Activated T-helper 17 cell treated with anti-CD3 and anti-CD28 coated beads, Interleukin-2, amount 50 U/mL, for 72 hours (primary cell): Measurements from ENCODE around the gene FAM83G. TPM values are rescaled to one million over a fixed set of nuclear protein-coding genes. Genes with fewer than 3 reads are reported as not detected.
A peak's percentile ranks its signal among the peaks of the same experiment; 100 is the strongest.

ENCODE experiments used
- ATAC-seq: fragments of 150-1000 bp; cut with Tn5 transposase; replicated peaks from 2 replicates; pipeline ENCODE4 v1.10.0; 2021; ENCODE audit warnings: mild to moderate bottlenecking, moderate library complexity
- H3K27ac Mint-ChIP-seq: one replicate; pipeline ENCODE4 v1.8.0; 2022; ENCODE audit warnings: mixed read lengths
- H3K27me3 Mint-ChIP-seq: one replicate; pipeline ENCODE4 v1.8.0; 2022; ENCODE audit warnings: mixed read lengths
- H3K36me3 Mint-ChIP-seq: one replicate; pipeline ENCODE4 v1.8.0; 2022; ENCODE audit warnings: low read depth, mild to moderate bottlenecking, mixed read lengths
- H3K4me1 Mint-ChIP-seq: one replicate; pipeline ENCODE4 v1.8.0; 2022; ENCODE audit warnings: mixed read lengths
- H3K4me3 Mint-ChIP-seq: one replicate; pipeline ENCODE4 v1.8.0; 2022; ENCODE audit warnings: mild to moderate bottlenecking, mixed read lengths
- H3K9me3 Mint-ChIP-seq: one replicate; pipeline ENCODE4 v1.8.0; 2022; ENCODE audit warnings: mixed read lengths
- total RNA-seq, 2 donors: library from RNA; stranded (reverse); gene quantifications; one replicate each; pipeline ENCODE4 v1.2.3, GENCODE V29; 2022

Gene FAM83G
- total RNA-seq, 2 donors from 2014 or later: 15.9 to 22.6 TPM

DNA sequence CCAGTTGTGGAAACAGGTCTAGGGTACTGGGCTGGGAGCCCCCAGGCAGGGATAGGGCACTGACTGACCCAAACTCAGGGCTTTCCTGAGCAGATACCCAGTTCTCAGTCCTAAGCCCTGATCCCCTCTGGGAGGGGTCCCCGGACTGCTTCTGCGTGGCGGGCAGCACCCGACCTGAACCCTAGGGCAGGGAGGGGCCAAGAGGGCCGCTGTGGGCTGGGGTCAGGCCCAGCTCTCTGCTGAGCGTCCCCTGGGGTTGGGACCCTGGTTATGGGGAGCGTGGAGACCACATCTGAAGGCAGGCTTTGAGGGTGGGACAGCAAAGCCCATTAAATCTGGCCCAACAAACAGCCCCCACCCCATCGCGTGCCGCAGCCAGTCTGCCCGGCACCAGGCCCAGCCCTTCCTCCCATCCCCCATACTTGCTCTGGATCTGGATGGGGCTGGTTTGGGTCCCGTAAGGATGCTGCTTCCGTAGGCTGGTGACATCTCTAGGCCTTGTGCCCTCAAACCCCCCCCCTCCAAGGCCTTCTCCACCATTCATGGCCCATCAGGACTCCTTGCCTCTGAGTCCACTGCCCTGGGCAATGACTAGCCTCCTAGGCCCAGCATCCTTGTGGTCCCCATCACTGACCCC lies 691 bp upstream of the FAM83G start:
- Mint-ChIP-seq H3K27ac (peak overlapping the region; percentile 82), H3K4me3 (peak overlapping the region; percentile 77), H3K9me3 (no peaks in the 10 kb centered on the region), H3K27me3 (no peaks in the 10 kb centered on the region), H3K36me3 (peaks cover 23% of the 10 kb centered on the region), H3K4me1 (peaks cover 12% of the 10 kb centered on the region)
- peak; percentile 14 for ATAC-seq

DNA sequence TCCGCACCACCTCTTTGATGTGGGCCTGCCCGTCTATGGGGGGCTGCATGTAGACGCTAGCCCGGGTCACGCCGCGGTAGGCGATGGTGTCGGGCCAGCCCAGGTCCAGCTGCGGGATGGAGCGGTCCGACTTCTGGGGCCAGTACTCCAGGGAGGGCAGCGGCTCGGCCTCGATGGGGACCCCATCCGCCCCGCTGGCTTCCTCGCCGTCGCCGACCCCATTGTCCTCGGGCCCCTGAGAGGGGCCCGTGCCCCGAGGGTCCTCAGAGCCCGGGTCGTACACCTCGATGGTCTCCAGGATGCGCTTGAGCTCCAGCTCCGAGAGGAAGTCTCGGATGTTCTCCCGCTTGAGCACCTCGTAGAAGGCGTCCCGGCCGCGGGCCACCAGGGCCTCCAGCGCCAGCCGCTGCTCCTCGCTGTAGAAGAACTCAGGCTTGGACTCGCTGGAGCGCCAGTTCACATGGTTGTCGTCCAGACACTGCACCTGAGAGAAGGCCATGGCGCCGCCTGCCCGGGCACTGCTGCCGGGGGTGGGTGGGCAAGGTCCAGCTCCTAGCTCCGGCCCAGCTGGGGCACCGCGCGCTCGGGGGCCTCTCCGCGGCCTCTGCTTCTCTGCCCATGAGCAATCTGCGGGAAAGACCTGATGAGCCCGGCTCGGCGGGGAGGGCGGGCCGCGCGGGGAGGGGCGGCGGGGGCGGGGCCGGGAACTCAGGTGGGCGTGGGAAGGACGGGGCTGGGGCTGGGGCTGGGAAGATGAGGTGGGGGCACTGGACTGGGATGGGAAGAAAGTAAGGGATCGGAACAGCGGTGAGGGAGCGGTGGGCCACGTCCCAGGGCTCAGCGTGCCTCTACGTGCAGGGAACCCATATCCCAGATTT lies 782 bp downstream of the FAM83G start:
- Mint-ChIP-seq H3K36me3 (peaks cover 23% of the 10 kb centered on the region), H3K27ac (peak overlapping the region; percentile 82), H3K4me1 (peaks cover 12% of the 10 kb centered on the region), H3K27me3 (no peaks in the 10 kb centered on the region), H3K4me3 (peak overlapping the region; percentile 77), H3K9me3 (no peaks in the 10 kb centered on the region)
- ATAC-seq: peak; percentile 42

DNA sequence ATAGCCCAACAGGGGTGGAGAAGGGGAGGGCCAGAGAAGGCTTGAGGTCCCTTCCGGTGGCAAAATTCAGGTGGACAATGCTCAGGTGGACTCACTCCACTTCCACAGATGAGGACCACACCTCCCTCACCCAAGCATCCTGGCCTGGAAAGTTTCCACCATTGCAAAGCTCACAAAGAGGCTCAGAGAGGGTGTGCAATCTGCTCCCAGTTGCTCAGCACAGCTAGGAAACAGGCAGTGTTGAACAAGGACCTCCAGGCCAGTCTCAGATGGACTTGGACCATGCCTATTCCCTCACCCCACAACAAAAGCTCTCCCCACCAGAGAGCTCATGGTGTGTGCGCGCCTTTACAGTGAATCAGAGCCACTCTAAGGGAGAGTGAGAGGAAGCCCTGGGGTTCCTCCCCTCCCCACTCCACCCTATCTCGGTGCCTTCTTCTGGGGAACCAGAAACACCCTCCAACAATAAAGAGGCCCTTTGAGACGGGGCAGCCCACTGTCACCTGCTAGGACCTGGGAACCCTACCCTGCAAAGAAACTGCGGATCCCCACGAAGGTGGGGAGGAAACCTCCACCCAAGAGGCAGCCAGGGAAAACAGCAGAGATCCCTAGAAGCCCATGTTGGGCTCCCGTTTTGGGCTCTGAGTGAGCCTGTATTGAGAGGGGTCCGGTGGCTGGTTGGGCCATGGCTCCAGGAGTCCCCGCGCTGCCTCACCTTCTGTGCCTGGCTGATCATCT lies 1.6 kb downstream of the FAM83G start:
- H3K4me1 Mint-ChIP-seq: peaks cover 12% of the 10 kb centered on the region
- ATAC-seq: no peak
- peaks cover 23% of the 10 kb centered on the region for H3K36me3 Mint-ChIP-seq
- H3K27me3 Mint-ChIP-seq: no peaks in the 10 kb centered on the region
- H3K9me3 Mint-ChIP-seq: no peaks in the 10 kb centered on the region
- H3K27ac Mint-ChIP-seq: peak overlapping the region; percentile 49
- peak overlapping the region; percentile 77 for H3K4me3 Mint-ChIP-seq

DNA sequence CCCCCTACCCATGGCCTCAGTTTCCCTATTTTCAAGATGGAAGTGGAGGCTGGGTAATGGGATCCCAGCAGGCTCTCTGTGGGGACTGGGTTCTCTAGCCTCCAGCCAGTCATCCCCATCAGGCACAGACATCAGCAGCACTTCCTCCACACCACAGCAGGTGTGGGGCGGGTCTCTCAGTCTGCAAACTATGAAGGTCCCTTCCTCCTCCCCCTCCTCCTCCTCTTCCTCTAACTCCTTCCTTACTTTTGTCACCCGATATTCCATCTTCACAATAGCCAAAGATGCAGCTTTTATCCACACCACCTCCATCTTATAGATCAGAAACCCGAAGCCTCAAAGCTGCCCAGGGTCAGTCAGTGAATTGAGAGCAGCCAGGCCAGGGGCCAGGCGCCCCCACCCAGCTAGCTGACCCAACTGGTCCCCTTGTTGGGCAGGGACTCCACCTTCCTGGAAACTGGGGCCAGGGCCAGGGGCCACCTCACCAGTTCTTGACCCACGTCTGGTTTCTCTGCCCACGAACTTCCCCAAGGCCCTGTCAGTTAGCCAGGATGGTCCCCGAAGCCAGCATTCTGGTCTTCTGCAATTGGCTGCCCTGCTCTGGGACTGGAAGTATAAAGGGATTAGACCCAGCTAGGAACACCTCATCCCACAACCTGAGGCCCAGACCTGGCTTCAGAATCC lies 2.5 kb downstream of the FAM83G start:
- no peaks in the 10 kb centered on the region for H3K9me3 Mint-ChIP-seq
- H3K36me3 Mint-ChIP-seq: peaks cover 24% of the 10 kb centered on the region
- peaks cover 12% of the 10 kb centered on the region for H3K4me1 Mint-ChIP-seq
- peak overlapping the region; percentile 49 for H3K27ac Mint-ChIP-seq
- H3K27me3 Mint-ChIP-seq: no peaks in the 10 kb centered on the region
- peak overlapping the region; percentile 77 for H3K4me3 Mint-ChIP-seq
- ATAC-seq: no peak

DNA sequence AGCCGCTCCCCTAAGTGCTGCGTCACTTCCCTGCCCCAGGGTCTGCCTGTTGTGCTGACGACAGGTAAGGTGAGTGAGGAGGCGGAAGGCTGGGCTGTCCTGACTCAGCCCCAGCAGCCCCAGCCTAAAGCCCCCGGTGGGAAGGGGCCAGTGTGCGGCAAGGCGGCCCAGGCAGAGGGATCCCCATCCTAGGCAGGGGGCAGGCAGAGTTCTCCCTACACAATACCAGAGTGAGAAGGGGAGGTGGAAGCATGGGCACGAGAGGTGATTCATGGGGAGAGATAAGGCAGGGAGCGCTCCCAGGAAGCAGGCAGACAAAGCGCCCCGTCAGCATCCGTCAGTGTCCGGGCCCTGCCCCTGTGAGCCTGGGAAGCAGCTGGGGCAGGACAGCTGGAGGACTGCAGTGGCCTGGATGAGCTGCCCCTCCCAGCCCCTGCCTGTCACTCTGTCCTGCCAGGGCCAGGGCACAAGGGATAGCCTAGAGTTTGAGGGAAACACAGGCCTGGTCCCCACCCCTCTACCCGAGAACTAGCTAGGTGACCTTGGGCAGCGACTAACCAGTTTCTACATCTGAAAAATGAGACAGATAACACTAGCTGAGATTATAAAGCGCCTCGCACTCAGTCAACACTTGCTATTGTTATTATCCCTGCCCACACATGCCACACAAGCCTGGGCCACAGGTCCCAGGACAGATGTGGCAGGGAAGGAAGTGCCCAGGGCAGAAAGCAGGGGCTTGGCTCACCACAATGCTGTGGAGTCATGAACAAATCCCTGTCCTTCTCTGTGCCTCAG lies 3.8 kb downstream of the FAM83G start:
- Mint-ChIP-seq H3K9me3 (no peaks in the 10 kb centered on the region), H3K4me1 (peaks cover 12% of the 10 kb centered on the region), H3K4me3 (peak overlapping the region; percentile 77), H3K27me3 (no peaks in the 10 kb centered on the region), H3K27ac (peak overlapping the region; percentile 25), H3K36me3 (peaks cover 38% of the 10 kb centered on the region)
- no peak for ATAC-seq

DNA sequence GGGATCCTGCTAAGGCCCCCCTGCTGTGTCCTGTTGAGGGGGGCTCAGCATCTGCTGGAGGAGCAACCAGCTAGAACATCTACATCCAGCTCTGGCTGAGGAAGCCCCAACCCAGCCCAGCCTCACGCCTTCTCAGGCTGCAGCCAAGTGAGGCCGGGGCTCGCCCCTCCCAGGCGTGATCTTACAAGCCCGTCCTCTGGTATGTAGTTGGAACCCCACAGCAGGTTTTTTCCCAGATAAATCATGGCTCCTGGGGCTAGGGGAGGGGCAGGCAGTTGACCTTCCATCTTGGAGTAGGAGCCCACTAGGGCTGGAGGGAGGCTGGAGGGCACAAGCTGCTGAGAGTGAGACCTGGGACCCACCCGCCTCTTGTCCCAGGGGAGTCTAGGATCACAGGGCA lies 4.7 kb downstream of the FAM83G start:
- Mint-ChIP-seq H3K27me3 (no peaks in the 10 kb centered on the region), H3K36me3 (peaks cover 46% of the 10 kb centered on the region), H3K4me1 (peaks cover 16% of the 10 kb centered on the region), H3K9me3 (peaks cover 4% of the 10 kb centered on the region), H3K27ac (no peak overlapping the region), H3K4me3 (no peak overlapping the region)
- ATAC-seq: no peak

DNA sequence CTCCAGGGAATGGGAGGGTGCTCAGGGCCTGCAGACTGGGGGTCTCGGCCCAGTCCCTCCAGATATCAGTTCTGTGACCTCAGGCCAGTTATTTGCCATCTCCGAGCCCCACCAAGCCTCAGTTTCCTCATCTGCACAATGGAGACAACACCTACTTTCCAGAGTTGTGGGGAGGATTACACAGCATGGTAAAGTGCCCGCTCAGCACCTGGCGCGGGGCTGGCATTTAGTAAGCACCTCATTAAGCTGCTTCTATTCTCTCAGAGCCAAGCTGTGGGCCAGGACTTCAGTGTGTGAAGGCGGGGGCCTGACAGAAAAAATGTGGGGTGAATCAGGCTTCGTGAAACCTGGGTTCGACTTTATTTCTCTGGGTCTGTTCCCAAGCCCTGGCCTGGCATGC lies 5.2 kb downstream of the FAM83G start:
- no peak for ATAC-seq
- Mint-ChIP-seq H3K4me1 (peaks cover 16% of the 10 kb centered on the region), H3K27me3 (no peaks in the 10 kb centered on the region), H3K36me3 (peaks cover 48% of the 10 kb centered on the region), H3K27ac (no peak overlapping the region), H3K9me3 (peaks cover 4% of the 10 kb centered on the region), H3K4me3 (no peak overlapping the region)

DNA sequence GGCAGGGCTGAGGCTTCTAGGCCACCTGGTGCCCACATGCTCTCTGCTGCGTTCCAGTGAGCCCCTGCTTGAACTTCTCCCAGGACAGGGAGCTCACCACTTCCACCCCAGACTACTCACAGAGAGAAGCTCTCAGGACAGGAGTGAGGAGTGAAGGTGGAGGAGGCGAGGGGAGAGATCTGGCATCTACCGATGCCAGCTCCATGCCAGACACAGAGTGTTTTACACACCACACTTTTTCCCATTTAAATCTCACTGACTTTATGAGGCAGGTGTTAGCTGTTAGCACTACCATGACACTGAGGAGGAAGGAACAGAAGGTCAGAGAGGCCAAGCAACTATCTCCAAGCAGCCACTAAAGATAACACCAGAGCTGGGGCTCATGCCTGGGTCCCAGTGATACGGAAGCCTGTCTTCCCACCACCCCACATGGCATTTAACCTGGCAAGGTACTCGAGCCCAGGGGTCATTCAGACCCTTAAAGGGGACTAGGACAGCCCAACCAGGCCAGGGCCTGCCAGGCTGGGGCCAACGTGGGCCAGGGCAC lies 6.8 kb downstream of the FAM83G start:
- ATAC-seq: no peak
- Mint-ChIP-seq H3K9me3 (peaks cover 4% of the 10 kb centered on the region), H3K4me3 (no peak overlapping the region), H3K4me1 (peaks cover 26% of the 10 kb centered on the region), H3K27ac (no peak overlapping the region), H3K36me3 (peaks cover 47% of the 10 kb centered on the region), H3K27me3 (no peaks in the 10 kb centered on the region)

DNA sequence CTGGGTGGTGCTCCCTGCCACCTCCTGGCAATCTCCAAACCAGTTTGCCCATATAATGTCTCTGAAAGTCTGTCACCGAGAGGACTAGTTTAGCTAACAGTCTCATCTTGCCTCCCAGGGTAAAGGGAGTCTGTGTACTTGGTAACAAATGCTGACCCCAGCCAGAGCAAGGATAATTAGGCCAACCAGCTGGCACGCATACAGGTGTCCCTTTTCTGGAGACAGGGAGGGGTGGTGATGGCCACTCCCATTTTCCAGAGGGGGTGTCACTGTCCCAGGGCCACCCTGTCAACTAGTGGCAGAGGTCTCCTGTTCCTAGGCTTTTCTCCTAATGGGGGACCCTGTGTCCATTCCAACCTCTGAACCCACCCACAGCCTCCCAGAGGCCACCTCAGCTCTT lies 8.1 kb downstream of the FAM83G start:
- no peak for ATAC-seq
- no peak overlapping the region for H3K27ac Mint-ChIP-seq
- H3K36me3 Mint-ChIP-seq: peaks cover 36% of the 10 kb centered on the region
- no peaks in the 10 kb centered on the region for H3K27me3 Mint-ChIP-seq
- no peak overlapping the region for H3K4me3 Mint-ChIP-seq
- peaks cover 15% of the 10 kb centered on the region for H3K4me1 Mint-ChIP-seq
- peaks cover 4% of the 10 kb centered on the region for H3K9me3 Mint-ChIP-seq

DNA sequence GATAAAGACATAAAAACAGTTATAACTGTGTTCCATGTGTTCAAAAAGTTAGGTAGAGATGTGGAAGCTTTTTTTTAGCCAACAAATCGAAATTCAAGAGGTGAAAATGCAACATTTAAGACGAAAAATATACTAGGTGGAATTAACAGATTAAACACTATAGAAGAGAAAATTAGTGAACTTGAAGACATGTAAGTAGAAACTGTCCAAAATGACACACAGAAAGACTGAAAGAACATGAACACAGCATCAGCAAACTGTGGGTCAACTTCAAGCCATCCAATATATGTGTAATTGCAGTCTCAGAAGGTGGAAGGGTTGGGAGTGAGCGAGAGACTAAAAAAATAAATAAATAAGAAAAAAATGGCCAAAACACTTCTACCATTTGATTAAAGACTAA lies 9.3 kb downstream of the FAM83G start:
- H3K27ac Mint-ChIP-seq: no peak overlapping the region
- H3K9me3 Mint-ChIP-seq: peaks cover 4% of the 10 kb centered on the region
- H3K4me3 Mint-ChIP-seq: no peak overlapping the region
- H3K4me1 Mint-ChIP-seq: peaks cover 15% of the 10 kb centered on the region
- no peaks in the 10 kb centered on the region for H3K27me3 Mint-ChIP-seq
- peaks cover 36% of the 10 kb centered on the region for H3K36me3 Mint-ChIP-seq
- ATAC-seq: no peak

DNA sequence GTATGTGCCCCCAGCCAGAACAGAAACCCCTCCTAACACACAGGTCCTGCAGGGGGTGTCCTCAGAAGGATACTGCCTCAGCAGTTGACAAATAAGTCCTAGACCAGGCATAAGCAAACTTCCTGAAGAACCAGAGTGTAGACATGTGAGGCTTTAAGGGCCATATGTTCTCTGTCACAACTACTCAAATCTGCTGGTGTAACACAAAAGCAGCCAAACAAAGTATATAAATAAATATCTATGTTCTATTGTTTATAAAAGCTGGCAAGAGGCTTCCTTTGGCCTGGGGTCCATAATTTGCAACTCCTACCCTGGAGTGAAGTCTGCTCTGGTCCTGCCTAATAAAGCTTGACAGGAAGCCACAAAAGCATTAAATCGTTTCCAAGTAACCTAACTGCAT lies 9.9 kb downstream of the FAM83G start:
- Mint-ChIP-seq H3K4me3 (no peak overlapping the region), H3K36me3 (peaks cover 36% of the 10 kb centered on the region)

DNA sequence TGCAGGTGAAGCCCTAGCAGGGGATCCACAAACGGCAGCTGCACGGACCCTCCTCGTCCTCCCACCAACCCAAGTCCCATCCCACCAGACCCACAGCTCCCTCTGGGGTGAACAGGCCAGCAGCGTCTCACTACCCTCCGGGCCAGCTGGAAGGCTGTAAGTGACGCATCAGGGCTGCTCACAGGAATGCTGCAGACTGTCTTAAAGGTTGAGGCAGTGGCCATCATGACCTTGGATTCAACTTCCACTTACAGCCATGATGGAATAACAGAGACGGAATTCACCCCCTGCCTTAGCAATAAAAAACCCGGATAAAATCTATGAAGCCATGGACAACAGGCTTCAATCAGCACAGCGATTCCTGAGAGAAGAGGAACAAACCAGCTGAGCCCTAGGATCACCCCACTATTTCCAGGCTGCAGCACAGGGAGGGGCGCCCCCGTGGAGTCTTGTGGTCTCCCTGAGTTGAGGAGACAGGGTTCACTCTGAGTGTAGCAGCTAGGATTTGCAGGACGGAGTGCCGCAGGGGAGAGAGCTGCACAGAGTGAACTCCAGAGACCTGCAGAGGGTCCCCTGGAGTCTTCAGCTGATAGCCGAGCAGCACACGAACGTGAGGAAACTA lies 10.5 kb downstream of the FAM83G start:
- H3K4me3 Mint-ChIP-seq: no peak overlapping the region
- H3K36me3 Mint-ChIP-seq: peaks cover 36% of the 10 kb centered on the region
- ATAC-seq: no peak
- peaks cover 4% of the 10 kb centered on the region for H3K9me3 Mint-ChIP-seq
- H3K27me3 Mint-ChIP-seq: no peaks in the 10 kb centered on the region
- H3K27ac Mint-ChIP-seq: peak overlapping the region; percentile 8
- peaks cover 15% of the 10 kb centered on the region for H3K4me1 Mint-ChIP-seq

More for the DNA sequence above, 9.9 kb downstream of the FAM83G start:
- ATAC-seq: no peak
- Mint-ChIP-seq H3K27ac (no peak overlapping the region), H3K4me1 (peaks cover 15% of the 10 kb centered on the region), H3K9me3 (peaks cover 4% of the 10 kb centered on the region), H3K27me3 (no peaks in the 10 kb centered on the region)
